Body of pancreas (tissue), 4 donors: ENCODE results near the gene ADAMTS19. TPM values are rescaled to one million over a fixed set of nuclear protein-coding genes. Genes with fewer than 3 reads are reported as not detected.

Experiments used
- ATAC-seq: fragments of 150-250 bp; one replicate; pipeline ENCODE4 v1.9.1; 2016
- DNase-seq, 4 donors: peaks; one replicate each; pipeline ENCODE4 v3.0.0-alpha.2; 2019
- H3K27ac ChIP-seq, 4 donors: fragments of 200-600 bp; sonication (generic); 1 replicate in 3 of 4; 2 replicates in 1 of 4; pipeline versions ENCODE4 v1.5.1 to v1.6.1; 2016 to 2019; ENCODE audit warnings: mild to moderate bottlenecking in 1 of 4, mixed read lengths in 1 of 4, moderate library complexity in 1 of 4
- H3K27me3 ChIP-seq, 2 donors: fragments of 200-600 bp; sonication (generic); one replicate each; pipeline ENCODE4 v1.6.0; 2016; ENCODE audit warnings: mild to moderate bottlenecking in 1 of 2
- H3K36me3 ChIP-seq, 2 donors: fragments of 200-600 bp; sonication (generic); replicated peaks in 1 of 2; 2 replicates each; pipeline ENCODE4 v1.5.1; 2016; ENCODE audit warnings: low read depth in 2 of 2; ENCODE audit not compliant: insufficient read depth in 1 of 2
- H3K4me1 ChIP-seq: fragments of 200-600 bp; sonication (generic); one replicate; pipeline ENCODE4 v1.6.0; 2016
- H3K4me3 ChIP-seq, 2 donors: fragments of 200-600 bp; sonication (generic); 1 replicate in 1 of 2; 2 replicates in 1 of 2; pipeline ENCODE4 v1.5.1; 2016 to 2019
- H3K9me3 ChIP-seq, 3 donors: fragments of 200-600 bp; sonication (generic); 1 replicate in 2 of 3; 2 replicates in 1 of 3; pipeline ENCODE4 v1.5.1; 2016
- CTCF ChIP-seq, 7 experiments: fragments of 450-650 bp in 4 of 7; fragments of 200-600 bp in 3 of 7; sonication (generic) in 3 of 7; IDR thresholded peaks; one replicate each; pipeline ENCODE4 v1.5.1; 2016 to 2019; ENCODE audit warnings: antibody characterized with exemption in 7 of 7
- POLR2A ChIP-seq, 3 donors: fragments of 450-650 bp; IDR thresholded peaks; one replicate each; pipeline ENCODE4 v1.6.1; 2016; ENCODE audit warnings: antibody characterized with exemption in 3 of 3, mild to moderate bottlenecking in 2 of 3
- WGBS, 2 donors: methylation state at CpG; one replicate each; pipeline ENCODE4 v1.1.5; 2017; 5-methylcytosine and 5-hydroxymethylcytosine counted together
- intact Hi-C: fragments of 100-400 bp; cut with DNase I; formaldehyde crosslinking; loops from one replicate; pipeline ENCODE4 v1.15.1; 2023
- total RNA-seq, 2 donors: library from RNA; depleted of rRNA; stranded (reverse); fragments of >200 nt; gene quantifications; one replicate each; pipeline ENCODE4 v1.1.0, GENCODE V29; 2016

Gene ADAMTS19
- total RNA-seq, 2 donors from 2014 or later, result 0.26 to 1.3 TPM

- no peak overlapping the region for H3K27ac ChIP-seq
- no peaks in the 10 kb centered on the region for H3K4me1 ChIP-seq
- intact Hi-C loops, result no loop called here
- H3K9me3 ChIP-seq, result no peaks in the 10 kb centered on the region
- DNase-seq, result no peak
- H3K27me3 ChIP-seq, result no peaks in the 10 kb centered on the region
- TF ChIP-seq POLR2A (IDR thresholded peaks at IDR 0.05), result no peak
- no peak for TF ChIP-seq CTCF (IDR thresholded peaks at IDR 0.05)
- 80 to 91% methylated on average over 2 of the region's 2 CpGs for WGBS, 2 donors
- H3K4me3 ChIP-seq, result no peak overlapping the region
- no peaks in the 10 kb centered on the region for H3K36me3 ChIP-seq
- no peak for ATAC-seq
These were observed 286.8 kb downstream of the ADAMTS19 start for GRCh38 chr5:129746876-129747275.

GRCh38 chr5:129747572-129748407, 287.7 kb downstream of the ADAMTS19 start, which contains the start of gene MINAR2:
TSS of gene MINAR2 (plus strand) at chr5:129748094. CDS start at chr5:129748191, 97 bp downstream.
- TF ChIP-seq POLR2A (IDR thresholded peaks at IDR 0.05), result no peak
- intact Hi-C loops, result no loop called here
- Histone ChIP-seq H3K9me3 (no peaks in the 10 kb centered on the region), H3K27me3 (no peaks in the 10 kb centered on the region), H3K36me3 (no peaks in the 10 kb centered on the region), H3K4me1 (no peaks in the 10 kb centered on the region), H3K4me3 (no peak within 1 kb of the TSS), H3K27ac (no peak within 1 kb of the TSS)
- DNase-seq (no peak), ATAC-seq (no peak)
- WGBS, 2 donors, result 66 to 70% methylated on average over 13 of the region's 13 CpGs

DNA sequence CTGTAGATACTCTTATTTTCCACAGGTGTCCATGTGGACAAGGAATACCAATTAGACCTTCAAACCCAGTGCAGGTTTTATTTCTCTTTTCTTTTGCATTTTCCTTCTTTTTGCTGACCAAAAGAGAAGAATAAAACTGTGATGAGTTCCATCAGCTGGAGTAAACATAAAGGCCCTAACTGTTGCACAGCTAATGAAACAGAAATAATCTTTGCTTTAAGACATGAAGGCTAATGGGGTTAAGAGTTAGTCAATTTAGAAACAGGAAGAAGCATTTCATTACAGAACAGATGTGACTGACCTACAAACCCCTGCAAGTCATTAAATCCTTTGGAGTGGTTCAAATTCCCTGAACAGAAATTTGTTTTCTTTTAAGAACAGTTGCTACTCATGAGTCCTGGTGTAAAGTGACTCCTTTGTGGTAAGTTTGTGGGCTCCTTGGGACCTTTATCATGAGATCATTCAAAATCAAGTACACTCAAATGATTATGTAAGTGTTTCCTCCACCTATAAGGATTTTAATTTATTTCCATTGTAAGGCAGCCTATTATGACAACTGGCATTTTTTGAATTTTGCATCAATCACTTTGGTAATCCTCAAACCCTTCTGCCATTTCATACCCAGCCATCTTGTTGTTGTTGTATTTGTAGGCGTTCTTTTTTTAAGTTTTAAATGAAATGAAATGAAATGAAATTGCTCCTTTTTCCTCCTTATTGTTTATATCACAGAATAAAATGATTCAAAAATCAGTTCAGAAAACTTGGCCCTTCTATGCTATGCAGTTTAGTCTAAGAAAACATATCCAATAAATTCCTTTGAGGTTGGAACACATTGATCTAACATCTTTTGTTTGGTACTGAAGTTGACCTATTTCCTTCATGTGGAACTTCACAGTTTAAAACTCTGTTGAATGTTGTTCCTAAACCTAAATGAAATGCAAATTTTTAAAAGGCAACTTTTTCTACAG, 289.1 kb downstream of the ADAMTS19 start:
- Histone ChIP-seq H3K27me3 (no peaks in the 10 kb centered on the region), H3K9me3 (no peaks in the 10 kb centered on the region), H3K4me1 (no peaks in the 10 kb centered on the region), H3K27ac (no peak overlapping the region), H3K4me3 (no peak overlapping the region), H3K36me3 (no peaks in the 10 kb centered on the region)
- TF ChIP-seq CTCF (IDR thresholded peaks at IDR 0.05), result no peak
- TF ChIP-seq POLR2A (IDR thresholded peaks at IDR 0.05), result no peak
- WGBS, 2 donors, result 50 to 62% methylated on average over 1 of the region's 1 CpG
- no peak for ATAC-seq
- no peak for DNase-seq
- intact Hi-C loops, result no loop called here

GRCh38 chr5:129760636-129761325, 300.7 kb downstream of the ADAMTS19 start:
- no peak overlapping the region for H3K27ac ChIP-seq
- ATAC-seq (no peak), DNase-seq (no peak)
- no peak for TF ChIP-seq CTCF (IDR thresholded peaks at IDR 0.05)
- no peak for TF ChIP-seq POLR2A (IDR thresholded peaks at IDR 0.05)
- intact Hi-C loops, result loop anchor here (10.0 kb wide), 1 partner anchor 856 kb away; no protein-coding TSS in a partner anchor
- H3K4me1 ChIP-seq, result no peaks in the 10 kb centered on the region
- H3K36me3 ChIP-seq, result no peaks in the 10 kb centered on the region
- WGBS, 2 donors, result 73 to 91% methylated on average over 1 of the region's 1 CpG
- no peaks in the 10 kb centered on the region for H3K9me3 ChIP-seq
- H3K4me3 ChIP-seq, result no peak overlapping the region
- H3K27me3 ChIP-seq, result no peaks in the 10 kb centered on the region
